K562 (cell line): ENCODE results near the gene CIB1. TPM values are rescaled to one million over a fixed set of nuclear protein-coding genes. Genes with fewer than 3 reads are reported as not detected.

Experiments used
- BCL6 ChIP-seq: fragments of 250-450 bp; sonication (Bioruptor Pico); IDR thresholded peaks from 2 replicates; pipeline ENCODE4 v1.4.0; 2020
- ERF ChIP-seq: fragments of 450-650 bp; formaldehyde crosslinking; IDR thresholded peaks from 2 replicates; pipeline ENCODE4 v1.4.0; 2020; ENCODE audit warnings: mild to moderate bottlenecking, mixed read lengths
- JUNB ChIP-seq: fragments of 450-650 bp; formaldehyde crosslinking; conservative IDR thresholded peaks from 2 replicates; pipeline ENCODE4 v1.4.0; 2020; ENCODE audit warnings: mild to moderate bottlenecking
- MNT ChIP-seq, 2 experiments: fragments of 450-650 bp; conservative IDR thresholded peaks; 2 replicates each; pipeline ENCODE4 v1.6.1; 2017; ENCODE audit warnings: mild to moderate bottlenecking in 2 of 2, moderate library complexity in 2 of 2
- NR4A1 ChIP-seq, 2 experiments: fragments of 250-450 bp in 1 of 2; fragments of 450-650 bp in 1 of 2; sonication (Bioruptor Pico) in 1 of 2; IDR thresholded peaks; 2 replicates each; pipeline versions ENCODE4 v1.4.0 to v1.6.1; 2016 to 2020; ENCODE audit warnings: mild to moderate bottlenecking in 2 of 2, missing compliant biosample characterization in 1 of 2, missing genetic modification characterization in 1 of 2, moderate library complexity in 1 of 2
- SMARCA5 ChIP-seq: fragments of 450-650 bp; IDR thresholded peaks from 2 replicates; pipeline ENCODE4 v1.6.1; 2016
- SOX6 ChIP-seq: fragments of 450-650 bp; IDR thresholded peaks from 2 replicates; pipeline ENCODE4 v1.6.1; 2014; ENCODE audit warnings: mild to moderate bottlenecking
- SRSF7 ChIP-seq: fragments of 200-400 bp; formaldehyde crosslinking; optimal IDR thresholded peaks from 2 replicates; pipeline ENCODE3; 2017; ENCODE audit warnings: mild to moderate bottlenecking, low read depth, low read length
- TBL1XR1 ChIP-seq, 2 experiments: IDR thresholded peaks; 2 replicates each; pipeline ENCODE4 v1.6.1; 2012; ENCODE audit warnings: improper control_type of control experiment in 2 of 2, low read length in 2 of 2, mild to moderate bottlenecking in 1 of 2
- THRAP3 ChIP-seq: fragments of 450-650 bp; IDR thresholded peaks from 2 replicates; pipeline ENCODE4 v1.6.1; 2016; ENCODE audit warnings: mild to moderate bottlenecking, inconsistent platforms, borderline replicate concordance
- UBTF ChIP-seq, 2 experiments: IDR thresholded peaks; 2 replicates each; pipeline ENCODE4 v1.6.1; 2012; ENCODE audit warnings: improper control_type of control experiment in 2 of 2, low read depth in 2 of 2, low read length in 2 of 2, borderline replicate concordance in 1 of 2
- ZEB2 ChIP-seq: fragments of 450-650 bp; IDR thresholded peaks from 2 replicates; pipeline ENCODE4 v1.6.1; 2016
- ZNF24 ChIP-seq: fragments of 450-650 bp; IDR thresholded peaks from 2 replicates; pipeline ENCODE4 v1.6.1; 2016
- polyA plus RNA-seq, 8 experiments: library from polyadenylated mRNA; depleted of rRNA in 4 of 8; stranded (reverse) in 5 of 8; unstranded in 3 of 8; fragments of >200 nt; fragmentation: Nextera tagmentation in 2 of 8; fragmentation: Illumina TruSeq in 1 of 8; extraction: Ambion mirVana in 2 of 8; extraction: Trizol in 1 of 8; gene quantifications; 2 replicates each; pipeline versions ENCODE4 v1.2.1 to v1.2.3, GENCODE V29; 2011 to 2014; ENCODE audit warnings: inconsistent platforms in 1 of 8, missing spikeins in 1 of 8
- total RNA-seq, 7 experiments: library from RNA; depleted of rRNA in 6 of 7; stranded (reverse); fragments of >200 nt in 6 of 7; fragmentation: Illumina TruSeq in 2 of 7; extraction: Trizol in 2 of 7; gene quantifications; 2 replicates each; pipeline versions ENCODE4 v1.2.1 to v1.2.3, GENCODE V29; 2011 to 2021; ENCODE audit warnings: low replicate concordance in 1 of 7
- TF ChIP-seq, protein P1 (sequence below): fragments of 250-450 bp; sonication (Bioruptor Pico); IDR thresholded peaks from 2 replicates; pipeline ENCODE4 v1.8.0; 2021; ENCODE audit warnings: moderate library complexity, mild to moderate bottlenecking, inconsistent platforms
- TF ChIP-seq, protein P2 (sequence below): fragments of 250-450 bp; sonication (Bioruptor Pico); IDR thresholded peaks from 2 replicates; pipeline ENCODE4 v1.5.0; 2021
- TF ChIP-seq, protein P3 (sequence below): sonication (generic); formaldehyde crosslinking; IDR thresholded peaks from 2 replicates; pipeline ENCODE4 v1.8.0; 2023; ENCODE audit warnings: mild to moderate bottlenecking, missing genetic modification reagents

The CIB1 gene
- total and polyA plus RNA-seq, 9 of the 15 experiments (the other 6 are each of a cell fraction or from before 2014, with no cell fraction given): 14.9 to 136 (median 64.5) TPM

- no peak for TF ChIP-seq JUNB (CRISPR knock-in tag)
- TF ChIP-seq, protein P1, sequence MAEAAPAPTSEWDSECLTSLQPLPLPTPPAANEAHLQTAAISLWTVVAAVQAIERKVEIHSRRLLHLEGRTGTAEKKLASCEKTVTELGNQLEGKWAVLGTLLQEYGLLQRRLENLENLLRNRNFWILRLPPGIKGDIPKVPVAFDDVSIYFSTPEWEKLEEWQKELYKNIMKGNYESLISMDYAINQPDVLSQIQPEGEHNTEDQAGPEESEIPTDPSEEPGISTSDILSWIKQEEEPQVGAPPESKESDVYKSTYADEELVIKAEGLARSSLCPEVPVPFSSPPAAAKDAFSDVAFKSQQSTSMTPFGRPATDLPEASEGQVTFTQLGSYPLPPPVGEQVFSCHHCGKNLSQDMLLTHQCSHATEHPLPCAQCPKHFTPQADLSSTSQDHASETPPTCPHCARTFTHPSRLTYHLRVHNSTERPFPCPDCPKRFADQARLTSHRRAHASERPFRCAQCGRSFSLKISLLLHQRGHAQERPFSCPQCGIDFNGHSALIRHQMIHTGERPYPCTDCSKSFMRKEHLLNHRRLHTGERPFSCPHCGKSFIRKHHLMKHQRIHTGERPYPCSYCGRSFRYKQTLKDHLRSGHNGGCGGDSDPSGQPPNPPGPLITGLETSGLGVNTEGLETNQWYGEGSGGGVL (CRISPR knock-in tag): no peak
- TF ChIP-seq ZNF24: no peak
- no peak for TF ChIP-seq THRAP3
- no peak for TF ChIP-seq TBL1XR1 (IDR thresholded peaks at IDR 0.05; ENCODE audit: low read length in 2 of 2)
- TF ChIP-seq SMARCA5: no peak
- no peak for TF ChIP-seq SRSF7
- no peak for TF ChIP-seq SOX6
- TF ChIP-seq, protein P2, sequence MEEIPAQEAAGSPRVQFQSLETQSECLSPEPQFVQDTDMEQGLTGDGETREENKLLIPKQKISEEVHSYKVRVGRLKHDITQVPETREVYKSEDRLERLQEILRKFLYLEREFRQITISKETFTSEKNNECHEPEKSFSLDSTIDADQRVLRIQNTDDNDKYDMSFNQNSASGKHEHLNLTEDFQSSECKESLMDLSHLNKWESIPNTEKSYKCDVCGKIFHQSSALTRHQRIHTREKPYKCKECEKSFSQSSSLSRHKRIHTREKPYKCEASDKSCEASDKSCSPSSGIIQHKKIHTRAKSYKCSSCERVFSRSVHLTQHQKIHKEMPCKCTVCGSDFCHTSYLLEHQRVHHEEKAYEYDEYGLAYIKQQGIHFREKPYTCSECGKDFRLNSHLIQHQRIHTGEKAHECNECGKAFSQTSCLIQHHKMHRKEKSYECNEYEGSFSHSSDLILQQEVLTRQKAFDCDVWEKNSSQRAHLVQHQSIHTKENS (CRISPR knock-in tag): no peak
- no peak for TF ChIP-seq BCL6 (CRISPR knock-in tag)
- TF ChIP-seq, protein P3, sequence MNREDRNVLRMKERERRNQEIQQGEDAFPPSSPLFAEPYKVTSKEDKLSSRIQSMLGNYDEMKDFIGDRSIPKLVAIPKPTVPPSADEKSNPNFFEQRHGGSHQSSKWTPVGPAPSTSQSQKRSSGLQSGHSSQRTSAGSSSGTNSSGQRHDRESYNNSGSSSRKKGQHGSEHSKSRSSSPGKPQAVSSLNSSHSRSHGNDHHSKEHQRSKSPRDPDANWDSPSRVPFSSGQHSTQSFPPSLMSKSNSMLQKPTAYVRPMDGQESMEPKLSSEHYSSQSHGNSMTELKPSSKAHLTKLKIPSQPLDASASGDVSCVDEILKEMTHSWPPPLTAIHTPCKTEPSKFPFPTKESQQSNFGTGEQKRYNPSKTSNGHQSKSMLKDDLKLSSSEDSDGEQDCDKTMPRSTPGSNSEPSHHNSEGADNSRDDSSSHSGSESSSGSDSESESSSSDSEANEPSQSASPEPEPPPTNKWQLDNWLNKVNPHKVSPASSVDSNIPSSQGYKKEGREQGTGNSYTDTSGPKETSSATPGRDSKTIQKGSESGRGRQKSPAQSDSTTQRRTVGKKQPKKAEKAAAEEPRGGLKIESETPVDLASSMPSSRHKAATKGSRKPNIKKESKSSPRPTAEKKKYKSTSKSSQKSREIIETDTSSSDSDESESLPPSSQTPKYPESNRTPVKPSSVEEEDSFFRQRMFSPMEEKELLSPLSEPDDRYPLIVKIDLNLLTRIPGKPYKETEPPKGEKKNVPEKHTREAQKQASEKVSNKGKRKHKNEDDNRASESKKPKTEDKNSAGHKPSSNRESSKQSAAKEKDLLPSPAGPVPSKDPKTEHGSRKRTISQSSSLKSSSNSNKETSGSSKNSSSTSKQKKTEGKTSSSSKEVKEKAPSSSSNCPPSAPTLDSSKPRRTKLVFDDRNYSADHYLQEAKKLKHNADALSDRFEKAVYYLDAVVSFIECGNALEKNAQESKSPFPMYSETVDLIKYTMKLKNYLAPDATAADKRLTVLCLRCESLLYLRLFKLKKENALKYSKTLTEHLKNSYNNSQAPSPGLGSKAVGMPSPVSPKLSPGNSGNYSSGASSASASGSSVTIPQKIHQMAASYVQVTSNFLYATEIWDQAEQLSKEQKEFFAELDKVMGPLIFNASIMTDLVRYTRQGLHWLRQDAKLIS (CRISPR knock-in tag): no peak
- peak; percentile 40; the same call in 1 of the 2 replicates for TF ChIP-seq ZEB2
- peak in 1 of 2 experiments; percentile 72; a peak in 1 of 4 replicates for TF ChIP-seq UBTF (IDR thresholded peaks at IDR 0.05; ENCODE audit: borderline replicate concordance in 1 of 2, low read depth in 2 of 2, low read length in 2 of 2)
- no peak for TF ChIP-seq ERF (CRISPR knock-in tag)
- TF ChIP-seq NR4A1 (CRISPR knock-in tag; IDR thresholded peaks at IDR 0.05): no peak
- TF ChIP-seq NR4A1 (tag; IDR thresholded peaks at IDR 0.05): no peak
- peak in 1 of 2 experiments; percentile 33; a peak in 2 of 4 replicates for TF ChIP-seq MNT (conservative IDR thresholded peaks at IDR 0.05)
Observed at GRCh38 chr15:90232941-90233386, 777 bp downstream of the CIB1 start (continued).
